ENCODE data around the gene VIPR2. TPM values are rescaled to one million over a fixed set of nuclear protein-coding genes. Genes with fewer than 3 reads are reported as not detected.

Gene VIPR2
- total RNA-seq, 1 donor from 2014 or later: not detected

DNA sequence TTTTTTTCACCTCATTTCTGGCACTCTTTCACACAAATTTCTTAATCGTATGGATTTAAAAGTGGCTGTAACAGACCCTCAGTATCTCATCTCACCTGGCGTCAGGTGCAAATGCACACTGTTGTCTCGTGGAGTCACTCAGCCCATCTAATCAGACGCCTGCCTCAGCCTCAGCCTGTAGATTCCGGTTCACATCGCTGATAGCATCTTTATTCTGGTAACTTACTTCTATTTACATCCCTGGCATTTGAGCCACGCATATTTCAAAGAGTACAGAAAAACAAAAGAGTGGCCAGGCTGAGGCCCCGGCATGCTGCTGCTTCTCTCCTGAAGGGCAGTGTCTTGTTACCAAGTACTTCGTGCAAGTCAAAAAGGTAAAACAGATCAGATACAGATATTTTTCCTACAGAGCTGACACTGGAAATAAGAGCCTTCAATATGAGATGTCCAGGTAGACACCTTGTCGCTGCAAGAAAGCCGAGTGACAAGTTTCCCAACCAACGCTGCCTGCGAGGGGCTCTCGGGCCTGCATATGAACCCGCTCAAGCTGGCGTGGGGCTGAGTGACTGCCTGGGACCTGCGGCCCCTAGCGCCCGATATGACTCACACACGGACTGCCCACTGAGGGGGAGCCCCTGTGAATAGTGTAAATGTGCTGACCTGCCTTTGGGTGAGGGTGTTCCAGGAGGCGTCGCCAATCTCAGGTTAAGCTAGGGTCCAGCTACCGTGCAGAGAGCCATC lies 4.3 kb downstream of the VIPR2 start:
- TF ChIP-seq, protein P1, sequence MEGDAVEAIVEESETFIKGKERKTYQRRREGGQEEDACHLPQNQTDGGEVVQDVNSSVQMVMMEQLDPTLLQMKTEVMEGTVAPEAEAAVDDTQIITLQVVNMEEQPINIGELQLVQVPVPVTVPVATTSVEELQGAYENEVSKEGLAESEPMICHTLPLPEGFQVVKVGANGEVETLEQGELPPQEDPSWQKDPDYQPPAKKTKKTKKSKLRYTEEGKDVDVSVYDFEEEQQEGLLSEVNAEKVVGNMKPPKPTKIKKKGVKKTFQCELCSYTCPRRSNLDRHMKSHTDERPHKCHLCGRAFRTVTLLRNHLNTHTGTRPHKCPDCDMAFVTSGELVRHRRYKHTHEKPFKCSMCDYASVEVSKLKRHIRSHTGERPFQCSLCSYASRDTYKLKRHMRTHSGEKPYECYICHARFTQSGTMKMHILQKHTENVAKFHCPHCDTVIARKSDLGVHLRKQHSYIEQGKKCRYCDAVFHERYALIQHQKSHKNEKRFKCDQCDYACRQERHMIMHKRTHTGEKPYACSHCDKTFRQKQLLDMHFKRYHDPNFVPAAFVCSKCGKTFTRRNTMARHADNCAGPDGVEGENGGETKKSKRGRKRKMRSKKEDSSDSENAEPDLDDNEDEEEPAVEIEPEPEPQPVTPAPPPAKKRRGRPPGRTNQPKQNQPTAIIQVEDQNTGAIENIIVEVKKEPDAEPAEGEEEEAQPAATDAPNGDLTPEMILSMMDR (IDR thresholded peaks at IDR 0.05; ENCODE audit: insufficient read depth, low read length, severe bottlenecking): no peak
- no peak for DNase-seq (ENCODE audit: low read depth)
- peaks cover 5% of the 10 kb centered on the region for H3K27me3 ChIP-seq (ENCODE audit: control insufficient read depth, insufficient read depth, low read length)

DNA sequence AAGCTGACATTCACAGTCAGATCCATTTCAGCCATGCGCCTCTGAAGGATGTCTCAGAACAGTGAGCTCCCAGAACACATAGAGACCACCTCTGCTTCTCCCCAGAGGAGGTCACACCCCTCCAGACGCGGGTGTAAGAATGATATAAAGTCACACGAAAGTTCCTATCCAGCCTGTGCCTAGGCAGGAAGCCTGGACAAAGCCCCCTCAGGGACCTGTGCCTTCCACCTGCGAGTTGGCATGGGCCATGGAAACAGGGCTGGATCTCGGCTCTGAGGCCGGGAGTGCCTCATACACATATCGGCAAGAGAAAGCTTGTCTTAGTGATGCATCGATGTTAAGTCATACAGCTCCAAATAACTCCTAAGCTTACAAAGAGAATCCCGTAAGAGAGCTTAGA lies 5.0 kb downstream of the VIPR2 start:
- TF ChIP-seq, protein P1 (IDR thresholded peaks at IDR 0.05; ENCODE audit: insufficient read depth, low read length, severe bottlenecking): no peak
- H3K27me3 ChIP-seq (ENCODE audit: control insufficient read depth, insufficient read depth, low read length): peaks cover 5% of the 10 kb centered on the region
- no peak for FAIRE-seq

More for the DNA sequence above, 4.3 kb downstream of the VIPR2 start:
- FAIRE-seq: no peak
- H3K4me3 ChIP-seq (ENCODE audit: low read depth, low read length): no peak overlapping the region
- no peaks in the 10 kb centered on the region for H3K36me3 ChIP-seq (ENCODE audit: control insufficient read depth, insufficient read depth, low read length)

DNA sequence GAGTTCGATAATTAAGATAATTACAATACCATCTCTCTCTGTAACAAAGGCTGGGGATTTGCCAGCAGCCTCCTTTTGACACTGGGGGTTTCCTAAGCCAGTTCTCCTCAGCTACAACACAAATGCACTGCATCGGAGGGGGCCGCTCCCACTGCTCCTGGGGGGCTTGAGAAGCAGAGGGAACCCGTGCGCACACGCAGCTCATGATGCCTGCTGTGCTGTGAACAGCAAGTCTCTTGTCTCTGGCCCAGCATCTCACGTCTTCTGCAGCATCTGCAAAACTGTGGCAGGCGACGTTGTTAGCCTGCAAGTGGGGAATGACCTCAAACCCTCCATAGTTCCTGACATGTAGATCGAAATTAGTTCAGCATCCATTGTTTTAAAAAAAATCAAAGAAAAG lies 5.5 kb downstream of the VIPR2 start:
- no peak for DNase-seq (ENCODE audit: low read depth)
- no peak for FAIRE-seq
- Histone ChIP-seq H3K27me3 (ENCODE audit: control insufficient read depth, insufficient read depth, low read length) (peaks cover 5% of the 10 kb centered on the region), H3K4me3 (ENCODE audit: low read depth, low read length) (no peak overlapping the region), H3K36me3 (ENCODE audit: control insufficient read depth, insufficient read depth, low read length) (no peaks in the 10 kb centered on the region)
- TF ChIP-seq, protein P1 (IDR thresholded peaks at IDR 0.05; ENCODE audit: insufficient read depth, low read length, severe bottlenecking): no peak

More for the DNA sequence above, 5.0 kb downstream of the VIPR2 start:
- no peaks in the 10 kb centered on the region for H3K36me3 ChIP-seq (ENCODE audit: control insufficient read depth, insufficient read depth, low read length)
- H3K4me3 ChIP-seq (ENCODE audit: low read depth, low read length): no peak overlapping the region
- DNase-seq (ENCODE audit: low read depth): no peak

DNA sequence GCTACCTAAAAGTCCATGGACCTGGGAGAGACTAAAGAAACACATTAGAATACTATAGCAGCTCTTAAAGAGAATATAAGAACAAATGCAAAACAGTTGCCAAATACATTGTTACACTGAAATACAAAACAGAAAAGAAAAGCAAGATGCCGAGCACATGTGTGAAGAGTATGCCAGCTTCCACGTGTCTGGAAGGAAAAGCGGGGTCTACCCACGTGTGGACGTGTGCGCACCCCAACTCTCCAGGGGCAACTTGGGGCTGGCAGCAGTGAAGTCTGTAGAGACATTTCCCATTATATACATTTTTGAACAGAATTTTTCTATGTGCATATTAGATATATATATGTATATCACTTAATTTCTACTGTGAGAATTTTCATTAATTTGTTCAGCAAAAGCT lies 6.2 kb downstream of the VIPR2 start:
- no peak for FAIRE-seq
- TF ChIP-seq, protein P1 (IDR thresholded peaks at IDR 0.05; ENCODE audit: insufficient read depth, low read length, severe bottlenecking): no peak
- H3K4me3 ChIP-seq (ENCODE audit: low read depth, low read length): no peak overlapping the region
- H3K27me3 ChIP-seq (ENCODE audit: control insufficient read depth, insufficient read depth, low read length): no peaks in the 10 kb centered on the region
- H3K36me3 ChIP-seq (ENCODE audit: control insufficient read depth, insufficient read depth, low read length): no peaks in the 10 kb centered on the region
- no peak for DNase-seq (ENCODE audit: low read depth)

DNA sequence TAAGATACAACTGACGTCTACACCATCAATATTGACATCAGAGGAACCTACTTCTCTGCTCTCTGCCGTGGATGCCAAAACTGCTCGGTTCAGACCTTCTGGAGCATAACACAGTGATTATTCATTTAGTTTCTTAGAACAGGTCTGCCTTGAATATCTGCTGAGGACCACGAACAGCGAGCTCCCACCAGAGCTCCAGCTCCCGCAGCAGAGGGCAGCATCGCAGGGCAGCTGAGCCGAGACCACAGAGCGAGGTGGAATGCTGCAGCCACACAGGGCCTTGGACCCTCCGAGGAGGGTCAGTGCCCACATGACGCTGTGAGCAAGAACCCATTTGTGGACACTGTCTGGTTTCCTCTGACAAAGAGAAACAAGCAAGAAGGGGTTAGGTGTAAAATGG lies 6.8 kb downstream of the VIPR2 start:
- H3K36me3 ChIP-seq (ENCODE audit: control insufficient read depth, insufficient read depth, low read length): no peaks in the 10 kb centered on the region
- no peaks in the 10 kb centered on the region for H3K27me3 ChIP-seq (ENCODE audit: control insufficient read depth, insufficient read depth, low read length)
- TF ChIP-seq, protein P1 (IDR thresholded peaks at IDR 0.05; ENCODE audit: insufficient read depth, low read length, severe bottlenecking): no peak
- FAIRE-seq (no peak), DNase-seq (ENCODE audit: low read depth) (no peak)
- no peak overlapping the region for H3K4me3 ChIP-seq (ENCODE audit: low read depth, low read length)

DNA sequence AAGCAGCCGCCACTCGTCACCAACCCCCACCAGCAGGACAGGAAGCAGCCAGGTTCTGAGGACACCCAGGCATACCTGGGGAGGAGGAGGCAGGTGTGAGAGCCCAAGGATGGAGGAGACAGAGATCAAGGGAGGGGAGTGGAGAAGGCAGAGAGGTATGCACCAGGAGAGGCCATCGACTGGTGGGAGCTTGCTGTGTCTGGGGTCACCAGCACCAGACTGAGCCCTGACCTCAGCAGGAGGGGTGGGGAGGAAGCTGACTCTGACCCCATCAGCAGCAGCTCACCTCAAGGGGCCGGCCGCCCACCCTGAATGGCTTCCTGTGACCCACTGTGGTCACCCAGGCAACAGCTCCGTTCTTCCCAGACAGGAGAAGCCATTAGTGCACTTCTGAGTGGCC lies 7.8 kb downstream of the VIPR2 start:
- TF ChIP-seq, protein P1 (IDR thresholded peaks at IDR 0.05; ENCODE audit: insufficient read depth, low read length, severe bottlenecking): no peak
- FAIRE-seq: no peak
- Histone ChIP-seq H3K36me3 (ENCODE audit: control insufficient read depth, insufficient read depth, low read length) (no peaks in the 10 kb centered on the region), H3K27me3 (ENCODE audit: control insufficient read depth, insufficient read depth, low read length) (no peaks in the 10 kb centered on the region), H3K4me3 (ENCODE audit: low read depth, low read length) (no peak overlapping the region)
- DNase-seq (ENCODE audit: low read depth): no peak

Measured in bronchial epithelial cell (primary cell).